Stimulated activated CD8-positive, alpha-beta memory T cell treated with anti-CD3 and anti-CD28 coated beads, Interleukin-4, amount 100 ng/mL, for 4 hours (primary cell): ENCODE measurements around the gene PLEKHJ1.
"Not testable (repeated sequence)": the region's sequence is repeated elsewhere in the genome, so short reads cannot be mapped to it uniquely, and the experiment has no call there.

Experiments
- DNase-seq, 2 donors: peaks; one replicate each; pipeline ENCODE4 v3.0.0-alpha.2; 2020; ENCODE audit warnings: low read depth in 2 of 2, low spot score in 1 of 2

PLEKHJ1 gene

GRCh38 chr19:2236314-2237050 is at the start of gene PLEKHJ1, which contains the start of gene SF3A2:
TSS of gene PLEKHJ1 (minus strand) at chr19:2236329. CDS start at chr19:2236248, 81 bp downstream.
TSS of gene SF3A2 (plus strand) at chr19:2236824. CDS start at chr19:2243419, 6,595 bp downstream.
- peak; percentile 95 for DNase-seq

DNA sequence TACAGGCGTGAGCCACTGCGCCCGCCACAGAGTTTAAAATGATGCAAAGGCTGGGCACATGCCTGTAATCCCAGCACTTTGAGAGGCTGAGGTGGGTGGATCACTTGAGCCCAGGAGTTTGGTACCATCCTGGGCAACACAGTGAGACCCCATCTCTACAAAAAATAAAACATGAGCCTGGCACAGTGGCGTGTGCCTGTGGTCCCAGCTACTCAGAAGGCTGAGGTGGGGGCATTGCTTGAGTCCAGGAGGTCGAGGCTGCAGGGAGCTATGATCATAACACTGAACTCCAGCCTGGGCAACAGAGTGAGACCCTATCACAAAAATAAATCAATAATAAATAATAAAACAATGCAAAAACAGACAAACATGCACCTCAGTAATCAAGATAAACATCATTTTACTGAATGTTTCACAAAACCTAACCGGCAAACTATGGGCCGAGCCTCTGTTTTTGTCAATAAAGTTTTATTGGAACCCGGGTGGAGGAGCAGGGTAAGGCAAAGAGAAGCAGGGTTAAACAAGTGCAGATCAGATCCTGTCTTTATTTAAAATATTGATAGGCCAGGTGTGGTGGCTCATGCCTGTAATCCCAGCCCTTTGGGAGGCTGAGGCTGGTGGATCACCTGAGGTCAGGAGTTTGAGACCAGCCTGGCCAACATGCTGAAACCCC is 47.8 kb upstream of the PLEKHJ1 start:
- no peak for DNase-seq

- DNase-seq, result no peak
Measured at GRCh38 chr19:2282862-2283237, 46.7 kb upstream of the PLEKHJ1 start.

- DNase-seq, result no peak
Measured at GRCh38 chr19:2282062-2282861, 46.1 kb upstream of the PLEKHJ1 start, which contains the start of gene PEAK3. TSS of gene PEAK3 (minus strand) at chr19:2282175. CDS start at chr19:2280931, 1,244 bp downstream.

GRCh38 chr19:2281265-2282061 is 45.3 kb upstream of the PLEKHJ1 start:
- DNase-seq, result not testable (repeated sequence)

DNA sequence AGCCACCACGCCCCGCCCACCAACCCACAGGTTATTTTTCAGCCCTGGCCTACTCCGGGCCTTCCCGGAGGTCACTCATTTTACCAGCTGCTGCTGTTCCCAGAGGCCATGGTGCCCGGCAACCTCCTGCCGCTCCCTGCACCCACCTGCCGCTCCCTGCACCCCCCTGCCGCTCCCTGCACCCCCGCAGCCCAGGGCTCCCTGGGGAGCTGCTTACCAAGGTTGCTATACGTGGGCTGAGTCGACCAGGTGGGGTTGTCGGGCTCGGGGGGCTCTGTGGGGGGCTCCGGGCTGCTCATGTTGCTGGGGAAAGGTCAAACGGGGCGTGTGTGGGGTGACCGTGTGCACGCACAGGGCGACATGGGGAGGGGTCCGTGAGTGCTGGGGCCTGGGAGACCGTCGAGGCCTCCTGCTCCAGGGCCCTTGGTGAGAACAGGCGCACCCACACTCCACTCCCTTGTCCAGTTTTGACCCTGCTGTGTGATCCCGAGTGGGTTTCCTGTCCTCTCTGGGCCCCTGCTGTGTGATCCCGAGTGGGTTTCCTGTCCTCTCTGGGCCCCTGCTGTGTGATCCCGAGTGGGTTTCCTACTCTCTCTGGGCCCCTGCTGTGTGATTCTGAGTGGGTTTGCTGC is 44.6 kb upstream of the PLEKHJ1 start:
- no peak for DNase-seq

DNA sequence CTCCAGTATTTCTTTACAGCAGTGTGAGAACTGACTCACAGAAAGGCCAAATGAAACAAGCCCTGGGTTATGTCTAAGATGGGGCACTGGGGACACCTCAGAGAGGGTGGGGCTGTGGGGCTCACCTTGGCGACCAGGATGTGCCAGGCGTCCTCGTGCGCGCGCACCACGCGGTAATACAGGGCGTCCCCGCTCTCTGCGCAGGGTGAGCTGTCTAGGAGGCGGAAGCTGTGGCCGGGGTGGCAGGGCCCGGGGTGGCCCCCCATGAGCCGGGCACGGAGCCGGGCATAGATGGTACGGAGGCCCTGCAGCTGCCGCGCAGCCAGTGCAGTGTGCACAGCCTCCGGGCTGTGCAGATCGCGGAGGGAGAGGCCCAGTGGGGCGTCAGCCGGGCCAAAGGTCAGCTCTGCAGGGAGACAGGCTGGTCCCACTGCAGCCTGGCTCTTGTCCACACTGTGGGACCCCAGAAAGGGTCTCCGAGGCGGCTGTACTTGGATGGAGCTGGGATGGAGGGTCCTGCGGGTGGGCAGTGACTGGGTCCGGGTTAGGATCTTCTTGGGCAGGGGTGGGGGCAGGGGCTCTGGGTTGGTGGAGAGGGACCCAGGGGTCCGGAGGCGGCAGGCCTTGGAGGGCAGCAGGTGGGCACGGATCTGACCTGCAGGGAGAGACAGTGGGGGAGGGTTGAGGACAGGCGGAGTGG is 42.5 kb upstream of the PLEKHJ1 start:
- no peak for DNase-seq

- no peak for DNase-seq
Measured at GRCh38 chr19:2277138-2277537, 41.0 kb upstream of the PLEKHJ1 start.

GRCh38 chr19:2276429-2276986 is 40.4 kb upstream of the PLEKHJ1 start:
- no peak for DNase-seq

- no peak for DNase-seq
Measured at GRCh38 chr19:2275588-2276428, 39.7 kb upstream of the PLEKHJ1 start.

- DNase-seq, result no peak
Measured at GRCh38 chr19:2274931-2275535, 38.9 kb upstream of the PLEKHJ1 start.

GRCh38 chr19:2274185-2274711 is 38.1 kb upstream of the PLEKHJ1 start:
- no peak for DNase-seq

DNA sequence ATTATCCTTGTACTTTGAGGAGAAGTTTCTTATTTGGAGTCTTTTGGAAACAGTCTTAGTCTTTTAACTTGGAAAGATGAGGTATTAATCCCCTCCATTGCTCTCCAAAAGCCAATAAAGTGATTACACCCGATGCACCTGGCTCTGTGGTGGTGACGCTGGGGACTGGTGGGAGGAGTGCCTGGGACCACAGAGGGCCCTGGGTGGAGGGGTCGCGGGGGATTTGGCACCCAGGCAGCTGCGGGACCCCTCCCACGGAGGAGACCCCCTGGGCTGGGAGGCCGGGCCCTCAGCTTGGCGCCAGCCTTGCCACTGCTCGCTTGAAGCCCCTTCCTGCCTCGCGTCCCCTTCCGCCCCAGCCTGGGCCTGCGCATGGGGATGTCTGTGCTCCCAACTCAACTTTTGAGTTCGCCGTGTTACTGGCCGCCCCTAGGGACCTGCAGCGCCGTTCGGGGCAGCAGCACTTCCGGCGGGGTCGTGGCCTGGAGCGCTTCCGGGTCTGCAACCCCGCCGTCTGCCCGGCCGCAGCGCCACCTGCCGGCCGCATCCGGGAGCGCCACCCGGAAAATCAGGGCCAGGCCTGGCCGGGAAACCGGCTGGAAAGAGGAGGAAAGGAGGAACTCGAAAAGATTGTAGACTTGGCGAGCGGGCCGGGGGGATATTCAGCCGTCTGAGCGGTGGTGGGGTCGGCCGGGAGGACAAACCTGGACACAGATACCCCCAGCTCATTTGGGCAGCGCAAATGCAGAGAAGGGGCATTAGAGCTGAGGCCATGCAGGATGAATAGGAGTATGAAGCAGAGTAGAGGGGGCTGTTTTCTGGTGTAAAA is 37.4 kb upstream of the PLEKHJ1 start:
- peak in 1 of 2 donors; percentile 35 for DNase-seq

DNA sequence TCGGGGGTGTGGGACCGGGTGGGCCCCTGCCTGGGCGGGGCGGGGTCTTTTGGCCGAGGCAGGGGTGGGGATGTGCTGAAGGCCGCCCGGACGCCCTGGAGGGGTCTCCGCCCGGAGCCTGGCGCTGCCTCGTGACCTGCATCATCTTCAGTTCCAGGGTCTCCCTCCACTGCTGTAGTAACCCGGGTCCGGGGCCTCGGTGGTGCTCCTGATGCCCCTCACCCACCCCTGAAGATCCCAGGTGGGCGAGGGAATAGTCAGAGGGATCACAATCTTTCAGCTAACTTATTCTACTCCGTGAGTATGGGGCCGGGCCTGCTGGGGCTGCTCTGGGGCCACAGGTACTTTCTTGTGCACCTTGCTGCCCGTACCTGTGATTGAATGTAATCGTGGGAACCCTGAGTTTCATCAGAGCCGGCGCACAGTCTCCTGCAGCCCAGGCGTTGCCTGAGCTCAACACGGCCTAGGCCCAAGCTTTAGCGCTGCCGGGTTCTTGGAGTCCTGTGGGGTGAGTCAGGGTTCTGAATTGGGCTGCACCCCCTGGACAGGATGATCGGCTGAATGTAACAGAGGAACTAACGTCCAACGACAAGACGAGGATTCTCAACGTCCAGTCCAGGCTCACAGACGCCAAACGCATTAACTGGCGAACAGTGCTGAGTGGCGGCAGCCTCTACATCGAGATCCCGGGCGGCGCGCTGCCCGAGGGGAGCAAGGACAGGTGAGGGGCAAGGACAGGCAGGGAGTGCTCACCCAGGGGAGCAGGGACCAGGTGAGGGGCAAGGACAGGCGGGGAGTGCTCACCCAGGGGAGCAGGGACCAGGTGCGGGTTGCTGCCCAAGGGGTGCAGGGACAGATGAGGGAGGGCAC is 35.3 kb upstream of the PLEKHJ1 start:
- DNase-seq, result no peak

DNA sequence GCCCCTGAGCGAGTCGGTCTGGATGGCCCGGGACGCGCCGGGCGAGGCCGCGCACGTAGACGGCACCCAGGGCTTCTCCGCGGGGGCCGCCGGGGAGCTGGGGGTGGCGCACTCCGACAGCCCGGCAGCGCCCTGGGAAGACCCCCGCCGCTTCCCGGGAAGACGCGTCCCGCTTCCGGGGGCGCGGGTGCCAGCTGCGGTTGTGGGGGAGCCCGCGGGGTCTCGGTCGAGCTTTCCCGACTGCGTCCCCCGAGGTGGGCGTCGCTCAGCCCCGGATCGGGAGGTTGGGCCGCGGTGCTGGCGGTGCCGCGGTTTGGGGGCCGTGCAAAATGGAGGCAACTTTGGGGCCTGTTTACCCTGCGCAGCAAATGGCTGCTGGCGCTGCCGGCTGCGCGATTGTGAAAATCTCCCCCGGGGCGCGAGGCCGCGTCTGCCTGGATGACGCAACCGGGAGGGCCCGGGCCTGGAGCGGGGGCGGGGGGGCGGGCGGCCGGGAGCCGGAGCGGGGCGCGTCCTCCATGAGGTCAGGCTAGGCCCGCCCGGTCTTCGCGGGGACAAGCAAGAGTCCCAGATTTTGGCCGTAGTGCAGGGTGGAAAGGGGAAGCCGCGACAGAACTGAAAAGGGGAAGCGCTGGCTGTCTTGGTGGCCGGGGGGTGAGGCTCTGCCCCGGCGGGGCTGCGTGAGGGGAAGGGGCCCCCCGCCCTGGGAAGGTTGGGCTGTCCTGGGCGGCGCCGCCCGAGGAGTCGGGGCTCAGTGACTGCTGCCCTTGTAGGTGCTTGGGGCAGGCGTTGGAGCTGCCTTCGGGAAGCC is 34.5 kb upstream of the PLEKHJ1 start:
- DNase-seq, result peak; percentile 48 to 60
